Erythroblast (primary cell): ENCODE data around the gene LGR6.
A peak's percentile ranks its signal among the peaks of the same experiment; 100 is the strongest.
"Not testable (repeated sequence)": the region's sequence is repeated elsewhere in the genome, so short reads cannot be mapped to it uniquely, and the experiment has no call there.

ENCODE experiments used
- DNase-seq, 2 experiments: peaks; one replicate each; lab custom pipeline; 2025; lab: John Stamatoyannopoulos, UW
- GATA1 ChIP-seq: IDR thresholded peaks from 2 replicates; pipeline ENCODE4 v1.6.1; 2011; ENCODE audit warnings: low read depth, mild to moderate bottlenecking, control low read depth, low read length, moderate library complexity
- POLR2A ChIP-seq: IDR thresholded peaks from 2 replicates; pipeline ENCODE4 v1.6.1; 2011; ENCODE audit warnings: mild to moderate bottlenecking, low read length

Gene LGR6

GRCh38 chr1:202235856-202236837 is 42.5 kb downstream of the LGR6 start:
- peak; percentile 61 to 77 for DNase-seq
- TF ChIP-seq GATA1 = no peak
- no peak for TF ChIP-seq POLR2A

DNA sequence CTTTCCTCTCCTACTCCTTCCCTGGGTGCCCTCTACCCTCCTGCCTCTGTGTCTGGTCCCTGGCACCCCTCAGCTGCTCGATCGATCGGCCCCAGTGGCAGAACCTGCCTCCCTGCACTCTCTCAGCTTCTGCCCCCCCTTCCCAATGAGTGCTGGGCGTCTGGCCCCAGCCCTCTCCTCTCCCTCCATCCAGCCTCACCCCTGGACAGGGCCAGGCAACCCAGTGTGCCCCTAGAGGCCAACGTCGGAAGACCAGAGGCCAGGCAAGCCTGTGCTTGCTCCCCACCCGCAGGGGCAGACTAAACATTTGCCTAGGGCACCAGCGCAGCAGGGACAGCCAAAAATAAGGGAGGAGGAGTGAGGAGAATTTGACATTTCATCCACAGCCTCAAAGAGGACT is 43.5 kb downstream of the LGR6 start:
- TF ChIP-seq POLR2A = no peak
- TF ChIP-seq GATA1 = no peak
- peak; percentile 47 to 50 for DNase-seq

DNA sequence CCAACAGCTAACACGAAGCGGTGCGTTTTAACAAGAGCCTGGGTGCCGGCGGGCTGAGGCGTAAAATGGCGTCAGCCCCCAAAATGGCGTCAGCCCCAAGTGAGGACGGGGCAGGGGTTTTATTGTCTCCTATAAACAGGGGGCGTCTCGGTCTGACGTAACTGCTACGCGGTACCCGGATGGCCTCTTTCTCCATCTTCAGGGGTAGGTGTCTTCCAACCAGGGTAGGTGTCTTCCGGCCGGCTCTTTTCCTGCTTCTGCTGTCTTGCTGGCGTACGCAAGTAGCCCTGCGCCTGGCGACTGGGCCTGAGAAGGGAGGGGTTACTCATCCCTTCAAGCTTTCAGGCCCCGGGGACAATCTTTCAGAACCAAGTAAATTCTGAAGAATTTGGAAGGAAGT is 45.3 kb downstream of the LGR6 start:
- no peak for DNase-seq
- TF ChIP-seq GATA1 (no peak), POLR2A (no peak)

DNA sequence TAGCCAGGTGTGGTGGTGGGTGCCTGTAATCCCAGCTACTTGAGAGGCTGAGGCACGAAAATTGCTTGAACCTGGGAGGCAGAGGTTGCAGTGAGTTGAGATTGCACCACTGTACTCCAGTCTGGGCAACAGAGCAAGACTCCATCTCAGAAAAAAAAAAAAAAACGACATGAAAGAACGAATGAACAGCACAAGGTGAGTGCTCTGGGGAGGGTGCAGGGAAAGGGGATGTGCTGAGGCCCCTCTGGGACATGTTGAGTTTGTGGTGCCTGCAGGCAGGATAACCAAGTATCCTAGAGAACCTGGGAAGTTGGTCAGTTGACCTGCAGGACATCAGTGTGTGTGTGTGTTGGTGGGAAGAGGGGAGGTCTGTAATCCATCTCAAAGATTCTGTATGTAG is 46.6 kb downstream of the LGR6 start:
- not testable (repeated sequence) for DNase-seq

- DNase-seq = no peak
- TF ChIP-seq GATA1 (no peak), POLR2A (no peak)
These were observed 47.4 kb downstream of the LGR6 start for GRCh38 chr1:202240956-202241355.

- TF ChIP-seq GATA1 (no peak), POLR2A (no peak)
- DNase-seq = no peak
These were observed 47.9 kb downstream of the LGR6 start for GRCh38 chr1:202241376-202242079.

DNA sequence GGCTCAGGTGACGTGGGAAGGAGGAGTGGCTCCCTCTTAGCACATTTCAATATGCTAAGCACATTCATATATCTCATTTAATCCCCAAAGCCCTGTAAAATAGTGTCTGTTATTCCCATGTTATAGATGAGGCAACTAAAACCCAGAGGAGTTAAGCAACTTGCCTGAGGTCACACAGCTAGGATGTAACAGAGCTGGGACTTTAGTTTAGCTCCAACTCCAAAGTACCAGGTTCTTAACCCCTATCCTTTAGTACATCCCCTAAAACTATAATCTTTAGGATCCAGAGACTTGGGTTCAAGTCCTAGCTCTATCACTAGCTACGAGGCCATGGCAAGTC is 48.5 kb downstream of the LGR6 start:
- TF ChIP-seq POLR2A = no peak
- TF ChIP-seq GATA1 = no peak
- no peak for DNase-seq

DNA sequence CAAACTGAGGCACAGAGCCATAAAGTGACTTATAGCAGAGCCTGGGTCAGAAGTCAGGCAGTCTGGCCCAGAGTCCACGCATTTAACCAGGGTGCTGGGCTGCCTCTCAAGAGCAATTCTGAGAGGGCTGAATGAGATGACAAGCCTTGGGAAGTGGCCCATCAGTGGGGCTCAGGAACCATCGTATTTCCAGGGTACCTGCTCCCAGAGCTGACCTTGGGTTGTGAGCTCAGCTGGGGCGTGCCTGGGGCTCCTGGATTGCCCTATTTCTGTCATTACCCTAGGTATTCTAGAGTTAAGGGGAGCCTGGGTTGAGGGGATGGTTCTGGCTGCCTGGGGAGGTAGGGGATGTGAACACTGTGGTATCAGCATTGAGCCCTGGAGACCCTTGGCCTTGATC is 49.4 kb downstream of the LGR6 start:
- DNase-seq = no peak
- TF ChIP-seq POLR2A (no peak), GATA1 (no peak)

DNA sequence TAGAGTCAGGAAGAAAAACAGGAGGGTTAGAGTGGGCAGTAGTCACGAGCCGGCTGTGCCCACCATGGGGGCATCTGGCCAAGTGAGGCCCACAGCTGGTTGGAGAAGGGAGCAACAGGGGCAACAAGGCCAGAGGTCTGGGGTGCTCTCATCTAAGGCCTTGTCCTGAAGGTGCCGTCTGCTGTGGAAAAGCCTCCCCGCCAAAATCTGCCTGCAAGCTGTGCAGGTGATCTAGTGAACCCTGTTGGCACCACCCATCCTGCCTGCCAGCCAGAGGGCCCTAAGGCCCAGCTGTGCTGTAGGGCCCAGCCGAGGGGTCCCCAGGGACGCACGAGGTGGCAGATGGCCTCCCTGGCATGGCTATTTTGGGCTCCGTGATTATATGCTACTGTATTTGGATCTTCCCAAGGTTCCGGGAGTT is 51.3 kb downstream of the LGR6 start:
- no peak for TF ChIP-seq GATA1
- no peak for TF ChIP-seq POLR2A
- no peak for DNase-seq

GRCh38 chr1:202245391-202245790 is 51.8 kb downstream of the LGR6 start:
- TF ChIP-seq GATA1 (no peak), POLR2A (no peak)
- no peak for DNase-seq

DNA sequence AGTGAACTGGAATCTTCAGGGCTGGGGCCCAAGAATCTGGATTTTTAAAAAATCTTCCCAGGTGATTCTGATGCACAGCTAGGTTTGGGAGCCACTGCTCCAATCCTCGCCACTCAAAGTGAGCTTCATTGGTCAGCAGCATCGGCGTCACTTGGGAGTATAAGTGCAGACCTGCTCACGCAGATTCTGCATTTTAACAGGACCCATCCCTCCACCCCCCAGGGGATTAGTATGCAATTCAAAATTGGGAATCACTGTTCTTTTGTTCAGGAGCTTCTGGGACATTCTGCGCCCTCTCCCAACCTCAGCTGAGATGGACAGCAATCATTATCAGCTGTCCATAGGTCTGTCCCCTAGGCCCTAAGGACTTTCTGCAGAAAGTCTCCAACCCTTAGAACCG is 53.5 kb downstream of the LGR6 start:
- no peak for DNase-seq

GRCh38 chr1:202247837-202248795 is 54.5 kb downstream of the LGR6 start:
- no peak for TF ChIP-seq POLR2A
- no peak for TF ChIP-seq GATA1
- no peak for DNase-seq

More for the DNA sequence above, 53.5 kb downstream of the LGR6 start:
- TF ChIP-seq POLR2A (no peak), GATA1 (no peak)

DNA sequence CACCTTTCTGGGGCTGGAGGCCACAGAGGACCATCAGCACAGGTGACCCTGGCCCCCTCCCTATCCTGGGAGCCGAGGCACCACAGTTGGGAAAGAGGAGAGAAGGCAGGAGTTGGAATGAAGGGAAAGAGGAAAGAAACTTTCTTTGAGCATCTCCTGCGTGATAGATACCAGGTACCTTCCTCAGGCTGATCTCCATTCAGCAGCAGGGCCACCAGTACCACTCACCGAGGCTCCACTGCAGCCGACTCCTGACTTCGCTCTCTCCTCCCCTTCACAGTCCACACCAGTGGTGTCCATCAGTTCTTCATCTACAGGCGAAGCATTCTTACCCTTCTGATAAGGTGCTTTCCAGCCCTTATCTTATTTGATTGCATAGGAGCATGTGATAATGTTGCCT is 55.3 kb downstream of the LGR6 start:
- no peak for DNase-seq
- TF ChIP-seq POLR2A (no peak), GATA1 (no peak)
